ENCODE measurements around the gene ZNF497.
"Not testable (repeated sequence)": the region's sequence is repeated elsewhere in the genome, so short reads cannot be mapped to it uniquely, and the experiment has no call there.

ZNF497 gene

GRCh38 chr19:58346961-58347929 lies 15.3 kb downstream of the ZNF497 start:
- peak; percentile 51 for DNase-seq (ENCODE audit: low read depth)

- no peak for DNase-seq (ENCODE audit: low read depth)
Measured at GRCh38 chr19:58345558-58345957, 17.0 kb downstream of the ZNF497 start.

- DNase-seq (ENCODE audit: low read depth) = no peak
Measured at GRCh38 chr19:58338825-58339558, 23.6 kb downstream of the ZNF497 start.

GRCh38 chr19:58338336-58338735 lies 24.2 kb downstream of the ZNF497 start:
- DNase-seq (ENCODE audit: low read depth) = no peak

- no peak for DNase-seq (ENCODE audit: low read depth)
Measured at GRCh38 chr19:58336820-58337219, 25.7 kb downstream of the ZNF497 start.

GRCh38 chr19:58336216-58336615 lies 26.3 kb downstream of the ZNF497 start:
- DNase-seq (ENCODE audit: low read depth) = no peak

- no peak for DNase-seq (ENCODE audit: low read depth)
Measured at GRCh38 chr19:58335630-58336029, 26.9 kb downstream of the ZNF497 start.

GRCh38 chr19:58334691-58335249 lies 27.8 kb downstream of the ZNF497 start:
- DNase-seq (ENCODE audit: low read depth) = no peak

GRCh38 chr19:58332697-58333096 lies 29.9 kb downstream of the ZNF497 start:
- no peak for DNase-seq (ENCODE audit: low read depth)

- no peak for DNase-seq (ENCODE audit: low read depth)
Measured at GRCh38 chr19:58330458-58330857, 32.1 kb downstream of the ZNF497 start.

GRCh38 chr19:58328999-58329398 lies 33.6 kb downstream of the ZNF497 start:
- DNase-seq (ENCODE audit: low read depth) = no peak

- peak; percentile 82 for DNase-seq (ENCODE audit: low read depth)
Measured at GRCh38 chr19:58326914-58327726, 35.4 kb downstream of the ZNF497 start, which contains the start of gene ZSCAN22. Gene ZSCAN22, plus strand, starts transcription at chr19:58326994. Its CDS starts 7,809 bp downstream, at chr19:58334803.

- DNase-seq (ENCODE audit: low read depth) = no peak
Measured at GRCh38 chr19:58326501-58326913, 36.0 kb downstream of the ZNF497 start.

GRCh38 chr19:58325311-58326022 lies 37.1 kb downstream of the ZNF497 start:
- no peak for DNase-seq (ENCODE audit: low read depth)

GRCh38 chr19:58319241-58319640 lies 43.3 kb downstream of the ZNF497 start:
- no peak for DNase-seq (ENCODE audit: low read depth)

GRCh38 chr19:58318297-58318696 lies 44.3 kb downstream of the ZNF497 start:
- DNase-seq (ENCODE audit: low read depth) = no peak

- no peak for DNase-seq (ENCODE audit: low read depth)
Measured at GRCh38 chr19:58317476-58318072, 45.0 kb downstream of the ZNF497 start.

- no peak for DNase-seq (ENCODE audit: low read depth)
Measured at GRCh38 chr19:58315580-58315979, 47.0 kb downstream of the ZNF497 start.

- DNase-seq (ENCODE audit: low read depth) = no peak
Measured at GRCh38 chr19:58311345-58311865, 51.1 kb downstream of the ZNF497 start.

GRCh38 chr19:58310685-58311084 lies 51.9 kb downstream of the ZNF497 start:
- DNase-seq (ENCODE audit: low read depth) = not testable (repeated sequence)
